Keratinocyte (primary cell): ENCODE measurements around the gene NTRK1. TPM values are rescaled to one million over a fixed set of nuclear protein-coding genes. Genes with fewer than 3 reads are reported as not detected.

Experiments used
- DNase-seq: peaks from one replicate; pipeline ENCODE4 v3.0.0-alpha.2; 2011; ENCODE audit warnings: low read depth, missing footprints, low spot score
- FAIRE-seq: peaks from 2 replicates; lab custom pipeline; 2011; peaks lifted over from hg19 to GRCh38; lab: Jason Lieb, UNC
- H2AFZ ChIP-seq: 2 replicates; pipeline ENCODE4 v1.6.0; 2012; ENCODE audit warnings: low read length, control low read depth, inconsistent platforms; ENCODE audit not compliant: control insufficient read depth
- H3K27ac ChIP-seq: 2 replicates; pipeline ENCODE4 v1.5.1; 2011; ENCODE audit warnings: low read length; ENCODE audit not compliant: control insufficient read depth, insufficient read depth
- H3K27me3 ChIP-seq: 3 replicates; pipeline ENCODE4 v1.6.0; 2011; ENCODE audit warnings: low read length; ENCODE audit not compliant: control insufficient read depth, insufficient read depth; ENCODE audit errors: extremely low read depth
- H3K36me3 ChIP-seq, 2 experiments: 2 replicates in 1 of 2; 3 replicates in 1 of 2; pipeline ENCODE4 v1.5.1; 2011; ENCODE audit warnings: low read length in 2 of 2, mild to moderate bottlenecking in 1 of 2; ENCODE audit not compliant: control insufficient read depth in 2 of 2, insufficient read depth in 2 of 2; ENCODE audit errors: extremely low read depth in 1 of 2
- H3K4me1 ChIP-seq: 3 replicates; pipeline ENCODE4 v1.5.1; 2011; ENCODE audit warnings: low read length; ENCODE audit not compliant: control insufficient read depth, insufficient read depth; ENCODE audit errors: extremely low read depth
- H3K4me2 ChIP-seq: 3 replicates; pipeline ENCODE4 v1.6.0; 2011; ENCODE audit warnings: low read depth, low read length; ENCODE audit not compliant: control insufficient read depth, insufficient read depth; ENCODE audit errors: extremely low read depth
- H3K4me3 ChIP-seq, 3 experiments: fragments of 200-600 bp in 1 of 3; sonication (generic) in 1 of 3; 2 replicates in 2 of 3; 3 replicates in 1 of 3; pipeline ENCODE4 v1.5.1; 2011 to 2016; ENCODE audit warnings: low read length in 3 of 3, mild to moderate bottlenecking in 3 of 3, control low read depth in 2 of 3, inconsistent platforms in 1 of 3, low read depth in 1 of 3, mixed read lengths in 1 of 3, mixed run types in 1 of 3, moderate library complexity in 1 of 3; ENCODE audit not compliant: control insufficient read depth in 2 of 3, insufficient read depth in 2 of 3; ENCODE audit errors: extremely low read depth in 1 of 3
- H3K79me2 ChIP-seq: 2 replicates; pipeline ENCODE4 v1.6.0; 2012; ENCODE audit warnings: low read length; ENCODE audit not compliant: control insufficient read depth, insufficient read depth
- H3K9ac ChIP-seq: 3 replicates; pipeline ENCODE4 v1.6.0; 2011; ENCODE audit warnings: low read length; ENCODE audit not compliant: control insufficient read depth, insufficient read depth; ENCODE audit errors: extremely low read depth
- H3K9me1 ChIP-seq: 3 replicates; pipeline ENCODE4 v1.6.0; 2011; ENCODE audit warnings: low read length; ENCODE audit not compliant: control insufficient read depth, insufficient read depth; ENCODE audit errors: extremely low read depth
- H3K9me3 ChIP-seq: 2 replicates; pipeline ENCODE4 v1.5.1; 2012; ENCODE audit warnings: low read depth, low read length; ENCODE audit not compliant: control insufficient read depth
- H4K20me1 ChIP-seq: 3 replicates; pipeline ENCODE4 v1.6.0; 2011; ENCODE audit warnings: low read length; ENCODE audit not compliant: control insufficient read depth, insufficient read depth; ENCODE audit errors: extremely low read depth
- CTCF ChIP-seq, 3 experiments: IDR thresholded peaks in 1 of 3; conservative IDR thresholded peaks in 1 of 3; optimal IDR thresholded peaks in 1 of 3; 2 replicates in 2 of 3; 3 replicates in 1 of 3; pipeline versions ENCODE3 to v1.5.1; 2011; ENCODE audit warnings: low read length in 3 of 3, mild to moderate bottlenecking in 3 of 3, moderate library complexity in 2 of 3, control low read depth in 1 of 3, inconsistent platforms in 1 of 3; ENCODE audit not compliant: insufficient read depth in 2 of 3; ENCODE audit errors: extremely low read depth in 1 of 3
- EZH2 ChIP-seq: IDR thresholded peaks from one replicate; pipeline ENCODE4 v1.6.1; 2012; ENCODE audit warnings: inconsistent platforms, mild to moderate bottlenecking, low read length, moderate library complexity
- dilution Hi-C: fragments of 300-500 bp; cut with MboI; formaldehyde crosslinking; loops from one replicate; pipeline ENCODE4 v1.7.0; 2020; ENCODE audit warnings: low sequenced_read_pairs; ENCODE audit not compliant: extremely low pct_ligation_motif_present
- polyA plus RNA-seq, 5 experiments: library from polyadenylated mRNA; depleted of rRNA in 3 of 5; stranded (reverse) in 3 of 5; stranded (forward) in 1 of 5; unstranded in 1 of 5; fragments of >200 nt; gene quantifications; 1 replicate in 1 of 5; 2 replicates in 3 of 5; 3 replicates in 1 of 5; pipeline versions ENCODE4 v1.2.1 to v1.2.3, GENCODE V29; 2011 to 2012; ENCODE audit warnings: missing spikeins in 2 of 5, low read depth in 1 of 5, low replicate concordance in 1 of 5

Gene NTRK1
- polyA plus RNA-seq, 1 donor (not counting 4 experiments of a cell fraction or from before 2014, with no cell fraction given) = 0.03 TPM

- no peaks in the 10 kb centered on the region for H3K9me1 ChIP-seq
- dilution Hi-C loops = no loop called here
- H3K9ac ChIP-seq = no peak overlapping the region
- H3K9me3 ChIP-seq = no peaks in the 10 kb centered on the region
- H3K27me3 ChIP-seq = peaks cover 38% of the 10 kb centered on the region
- FAIRE-seq (no peak), DNase-seq (no peak)
- no peak overlapping the region for H2AFZ ChIP-seq
- H4K20me1 ChIP-seq = peaks cover 4% of the 10 kb centered on the region
- H3K79me2 ChIP-seq = no peaks in the 10 kb centered on the region
- TF ChIP-seq EZH2 = no peak
- no peak for TF ChIP-seq CTCF (optimal IDR thresholded peaks at IDR 0.05 in 1 of 3, IDR thresholded peaks at IDR 0.05 in 1 of 3, conservative IDR thresholded peaks at IDR 0.05 in 1 of 3; ENCODE audit: extremely low read depth in 1 of 3, insufficient read depth in 2 of 3, low read length in 3 of 3)
- no peak overlapping the region for H3K4me2 ChIP-seq
- H3K4me3 ChIP-seq = no peak overlapping the region
- peaks cover 10% of the 10 kb centered on the region for H3K4me1 ChIP-seq
- H3K27ac ChIP-seq = no peak overlapping the region
- H3K36me3 ChIP-seq = no peaks in the 10 kb centered on the region
Observed at GRCh38 chr1:156865258-156865657, 4.6 kb downstream of the NTRK1 start.

- H4K20me1 ChIP-seq = peaks cover 4% of the 10 kb centered on the region
- H3K36me3 ChIP-seq = no peaks in the 10 kb centered on the region
- H3K9ac ChIP-seq = no peak overlapping the region
- DNase-seq (no peak), FAIRE-seq (no peak)
- H2AFZ ChIP-seq = no peak overlapping the region
- no peaks in the 10 kb centered on the region for H3K9me1 ChIP-seq
- H3K4me3 ChIP-seq = no peak overlapping the region
- no peaks in the 10 kb centered on the region for H3K9me3 ChIP-seq
- H3K27ac ChIP-seq = no peak overlapping the region
- H3K4me2 ChIP-seq = no peak overlapping the region
- TF ChIP-seq CTCF (optimal IDR thresholded peaks at IDR 0.05 in 1 of 3, IDR thresholded peaks at IDR 0.05 in 1 of 3, conservative IDR thresholded peaks at IDR 0.05 in 1 of 3; ENCODE audit: extremely low read depth in 1 of 3, insufficient read depth in 2 of 3, low read length in 3 of 3) (no peak), EZH2 (no peak)
- H3K79me2 ChIP-seq = no peaks in the 10 kb centered on the region
- H3K27me3 ChIP-seq = peaks cover 32% of the 10 kb centered on the region
- dilution Hi-C loops = no loop called here
- peaks cover 12% of the 10 kb centered on the region for H3K4me1 ChIP-seq
Observed at GRCh38 chr1:156865865-156866248, 5.2 kb downstream of the NTRK1 start.
